ENCODE results near the gene TRIM28. TPM values are rescaled to one million over a fixed set of nuclear protein-coding genes. Genes with fewer than 3 reads are reported as not detected.
A peak's percentile ranks its signal among the peaks of the same experiment; 100 is the strongest.

TRIM28 gene
- total and polyA plus RNA-seq, 9 of the 15 experiments (the other 6 are each of a cell fraction or from before 2014, with no cell fraction given), result 12.1 to 797 (median 490) TPM

DNA sequence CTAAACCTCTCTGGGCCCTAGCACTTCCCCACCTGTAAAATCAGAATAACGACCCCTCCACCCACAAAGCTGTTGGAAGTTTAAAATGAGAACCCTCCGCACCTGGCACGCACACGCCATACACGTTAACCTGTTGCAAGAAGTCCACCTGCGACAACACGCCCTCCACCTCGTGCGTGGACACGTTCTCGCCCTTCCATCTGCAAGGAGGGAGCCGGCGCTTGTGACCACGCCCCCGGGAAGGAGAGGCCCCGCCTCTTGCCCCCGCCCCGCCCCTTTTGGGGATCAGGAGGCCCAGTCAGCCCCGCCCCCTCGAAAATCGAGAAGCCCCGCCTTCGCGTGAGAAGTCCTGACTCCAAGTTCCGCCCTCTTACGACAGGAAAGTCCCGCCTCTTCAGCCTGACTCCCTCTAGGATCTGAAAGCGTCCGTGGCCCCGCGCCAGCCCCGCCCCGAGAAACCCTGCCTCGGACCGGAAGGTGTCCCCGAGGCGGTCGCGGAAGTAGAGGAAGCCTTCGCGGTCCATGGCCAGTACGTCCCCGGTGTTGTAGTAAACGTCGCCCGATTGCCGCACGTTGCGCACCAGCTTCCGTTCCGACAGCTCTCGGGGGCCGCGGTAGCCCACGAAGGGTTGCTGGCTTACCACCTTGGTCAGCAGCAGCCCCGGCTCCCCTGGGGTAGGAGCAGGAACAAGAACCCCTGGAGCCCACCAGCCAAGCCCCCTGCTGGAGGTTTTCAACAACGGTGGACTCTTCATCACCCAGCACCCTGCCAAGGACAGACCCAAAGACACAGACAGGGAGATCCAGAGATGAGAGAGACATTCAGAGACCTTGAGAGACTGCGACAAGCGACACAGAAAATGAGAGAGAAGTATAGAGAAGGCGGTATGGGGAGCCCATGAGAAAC lies 44.6 kb upstream of the TRIM28 start (continued):
- peak; percentile 97 to 100 (median 98) for TF ChIP-seq ZBTB11 (CRISPR knock-in tag; IDR thresholded peaks at IDR 0.05)
- no peak for TF ChIP-seq ZNF780A (CRISPR knock-in tag; IDR thresholded peaks at IDR 0.05)
- TF ChIP-seq FOXP1 (CRISPR knock-in tag; IDR thresholded peaks at IDR 0.05), result peak; percentile 60; the same call in 1 of the 2 replicates
- no peak for TF ChIP-seq ZBTB17 (CRISPR knock-in tag; IDR thresholded peaks at IDR 0.05)
- peak; percentile 88; the same call in 1 of the 2 replicates for TF ChIP-seq CTBP1 (IDR thresholded peaks at IDR 0.05; ENCODE audit: borderline replicate concordance)
- peak; percentile 62 for TF ChIP-seq SMAD4 (CRISPR knock-in tag; conservative IDR thresholded peaks at IDR 0.05)
- TF ChIP-seq GMEB1 (CRISPR knock-in tag; IDR thresholded peaks at IDR 0.05), result peak; percentile 80
- TF ChIP-seq ZBTB33 (CRISPR knock-in tag; IDR thresholded peaks at IDR 0.05), result peak; percentile 47
- TF ChIP-seq, protein P1, sequence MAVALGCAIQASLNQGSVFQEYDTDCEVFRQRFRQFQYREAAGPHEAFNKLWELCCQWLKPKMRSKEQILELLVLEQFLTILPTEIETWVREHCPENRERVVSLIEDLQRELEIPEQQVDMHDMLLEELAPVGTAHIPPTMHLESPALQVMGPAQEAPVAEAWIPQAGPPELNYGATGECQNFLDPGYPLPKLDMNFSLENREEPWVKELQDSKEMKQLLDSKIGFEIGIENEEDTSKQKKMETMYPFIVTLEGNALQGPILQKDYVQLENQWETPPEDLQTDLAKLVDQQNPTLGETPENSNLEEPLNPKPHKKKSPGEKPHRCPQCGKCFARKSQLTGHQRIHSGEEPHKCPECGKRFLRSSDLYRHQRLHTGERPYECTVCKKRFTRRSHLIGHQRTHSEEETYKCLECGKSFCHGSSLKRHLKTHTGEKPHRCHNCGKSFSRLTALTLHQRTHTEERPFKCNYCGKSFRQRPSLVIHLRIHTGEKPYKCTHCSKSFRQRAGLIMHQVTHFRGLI (CRISPR knock-in tag; IDR thresholded peaks at IDR 0.05), result no peak
- no peak for TF ChIP-seq YBX1 (IDR thresholded peaks at IDR 0.05)
- TF ChIP-seq GABPB1 (CRISPR knock-in tag; IDR thresholded peaks at IDR 0.05), result peak; percentile 99
- TF ChIP-seq, protein P2, sequence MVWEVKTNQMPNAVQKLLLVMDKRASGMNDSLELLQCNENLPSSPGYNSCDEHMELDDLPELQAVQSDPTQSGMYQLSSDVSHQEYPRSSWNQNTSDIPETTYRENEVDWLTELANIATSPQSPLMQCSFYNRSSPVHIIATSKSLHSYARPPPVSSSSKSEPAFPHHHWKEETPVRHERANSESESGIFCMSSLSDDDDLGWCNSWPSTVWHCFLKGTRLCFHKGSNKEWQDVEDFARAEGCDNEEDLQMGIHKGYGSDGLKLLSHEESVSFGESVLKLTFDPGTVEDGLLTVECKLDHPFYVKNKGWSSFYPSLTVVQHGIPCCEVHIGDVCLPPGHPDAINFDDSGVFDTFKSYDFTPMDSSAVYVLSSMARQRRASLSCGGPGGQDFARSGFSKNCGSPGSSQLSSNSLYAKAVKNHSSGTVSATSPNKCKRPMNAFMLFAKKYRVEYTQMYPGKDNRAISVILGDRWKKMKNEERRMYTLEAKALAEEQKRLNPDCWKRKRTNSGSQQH (CRISPR knock-in tag; IDR thresholded peaks at IDR 0.05), result peak; percentile 79; the same call in 1 of the 2 replicates
- TF ChIP-seq ZFP36 (IDR thresholded peaks at IDR 0.05; ENCODE audit: low read depth, low read length, partially characterized antibody), result peak; percentile 42
- TF ChIP-seq PCBP2 (IDR thresholded peaks at IDR 0.05; ENCODE audit: low read depth, low read length, poor library complexity, severe bottlenecking), result no peak
- peak; percentile 61; the same call in 1 of the 2 replicates for TF ChIP-seq BCOR (IDR thresholded peaks at IDR 0.05)

All from K562 (cell line).